HEK293 (cell line): ENCODE results near the gene MYOF.

Source experiments
- CTCF ChIA-PET: fragments of 350-600 bp; formaldehyde crosslinking; extraction: SDS; loops from one replicate; lab custom pipeline; 2021; ENCODE audit warnings: antibody characterized with exemption; lab: Yijun Ruan, JAX
- POLR2A ChIA-PET: fragments of 300-600 bp; formaldehyde crosslinking; extraction: SDS; loops from one replicate; lab custom pipeline; 2020; ENCODE audit warnings: antibody characterized with exemption, inconsistent platforms; lab: Yijun Ruan, JAX
- H3K27ac ChIP-seq: fragments of 200-500 bp; sonication (Bioruptor generic); 2 replicates; pipeline ENCODE4 v1.5.1; 2014; ENCODE audit warnings: low read depth, low read length, control low read depth, inconsistent platforms; ENCODE audit errors: extremely low read depth
- H3K36me3 ChIP-seq, 2 experiments: fragments of 200-500 bp in 1 of 2; sonication (Bioruptor generic) in 1 of 2; 1 replicate in 1 of 2; 2 replicates in 1 of 2; pipeline ENCODE4 v1.5.1; 2014 to 2017; ENCODE audit warnings: inconsistent platforms in 2 of 2, low read length in 2 of 2; ENCODE audit not compliant: control insufficient read depth in 2 of 2, insufficient read depth in 1 of 2
- H3K4me1 ChIP-seq: fragments of 200-500 bp; sonication (Bioruptor generic); 2 replicates; pipeline ENCODE4 v1.5.1; 2014; ENCODE audit warnings: mild to moderate bottlenecking, low read length, inconsistent platforms; ENCODE audit not compliant: control insufficient read depth, insufficient read depth
- H3K4me3 ChIP-seq: 2 replicates; pipeline ENCODE4 v1.5.1; 2011; ENCODE audit warnings: low read depth, mild to moderate bottlenecking, control low read depth, low read length, moderate library complexity
- H3K9me3 ChIP-seq: fragments of 200-500 bp; sonication (Bioruptor generic); 2 replicates; pipeline ENCODE4 v1.5.1; 2014; ENCODE audit warnings: low read depth, low read length, inconsistent platforms; ENCODE audit not compliant: control insufficient read depth, insufficient read depth
- BCL11A ChIP-seq: fragments of 450-650 bp; formaldehyde crosslinking; IDR thresholded peaks from 2 replicates; pipeline ENCODE4 v1.5.1; 2016; ENCODE audit warnings: low read depth, missing biosample characterization, missing genetic modification characterization
- CTCF ChIP-seq: fragments of 450-650 bp; formaldehyde crosslinking; IDR thresholded peaks from 2 replicates; pipeline ENCODE4 v1.5.1; 2016; ENCODE audit warnings: missing biosample characterization, missing genetic modification characterization
- GLIS1 ChIP-seq: fragments of 450-650 bp; formaldehyde crosslinking; IDR thresholded peaks from 2 replicates; pipeline ENCODE4 v1.5.1; 2016; ENCODE audit warnings: missing biosample characterization, missing genetic modification characterization
- HOXD13 ChIP-seq: sonication (generic); formaldehyde crosslinking; IDR thresholded peaks from 2 replicates; pipeline ENCODE4 v1.8.0; 2022; ENCODE audit warnings: missing genetic modification reagents, borderline replicate concordance
- IKZF3 ChIP-seq: fragments of 450-650 bp; IDR thresholded peaks from 2 replicates; pipeline ENCODE4 v1.5.0; 2018; ENCODE audit warnings: missing biosample characterization, mild to moderate bottlenecking, missing genetic modification characterization, moderate library complexity
- KLF16 ChIP-seq: fragments of 450-650 bp; formaldehyde crosslinking; IDR thresholded peaks from 2 replicates; pipeline ENCODE4 v1.5.1; 2017; ENCODE audit warnings: missing biosample characterization, missing genetic modification characterization
- KLF17 ChIP-seq: fragments of 450-650 bp; formaldehyde crosslinking; IDR thresholded peaks from 2 replicates; pipeline ENCODE4 v1.5.1; 2016; ENCODE audit warnings: missing biosample characterization, missing genetic modification characterization
- PRDM1 ChIP-seq: fragments of 450-650 bp; formaldehyde crosslinking; IDR thresholded peaks from 2 replicates; pipeline ENCODE4; 2016; ENCODE audit warnings: missing biosample characterization, missing genetic modification characterization
- SCRT2 ChIP-seq: fragments of 450-650 bp; formaldehyde crosslinking; IDR thresholded peaks from 2 replicates; pipeline ENCODE4 v1.5.1; 2016; ENCODE audit warnings: missing biosample characterization, missing genetic modification characterization
- SP2 ChIP-seq: fragments of 450-650 bp; formaldehyde crosslinking; IDR thresholded peaks from 2 replicates; pipeline ENCODE4 v1.5.1; 2016; ENCODE audit warnings: missing biosample characterization, missing genetic modification characterization
- SP7 ChIP-seq: fragments of 450-650 bp; formaldehyde crosslinking; IDR thresholded peaks from 2 replicates; pipeline ENCODE4 v1.5.1; 2016; ENCODE audit warnings: missing biosample characterization, missing genetic modification characterization
- ZBTB10 ChIP-seq: fragments of 450-650 bp; formaldehyde crosslinking; IDR thresholded peaks from 2 replicates; pipeline ENCODE4 v1.5.1; 2016; ENCODE audit warnings: missing biosample characterization, missing genetic modification characterization
- ZBTB17 ChIP-seq: fragments of 450-650 bp; formaldehyde crosslinking; IDR thresholded peaks from 2 replicates; pipeline ENCODE4 v1.5.1; 2016; ENCODE audit warnings: missing biosample characterization, missing genetic modification characterization
- ZBTB49 ChIP-seq: fragments of 450-650 bp; formaldehyde crosslinking; IDR thresholded peaks from 2 replicates; pipeline ENCODE4 v1.5.1; 2016; ENCODE audit warnings: missing biosample characterization, missing genetic modification characterization, low read depth
- ZNF140 ChIP-seq: fragments of 450-650 bp; formaldehyde crosslinking; IDR thresholded peaks from 2 replicates; pipeline ENCODE4 v1.5.1; 2016; ENCODE audit warnings: missing biosample characterization, missing genetic modification characterization
- ZNF155 ChIP-seq: fragments of 450-650 bp; formaldehyde crosslinking; IDR thresholded peaks from 2 replicates; pipeline ENCODE4 v1.5.1; 2016; ENCODE audit warnings: missing biosample characterization, missing genetic modification characterization
- ZNF350 ChIP-seq: fragments of 450-650 bp; formaldehyde crosslinking; IDR thresholded peaks from 2 replicates; pipeline ENCODE4 v1.5.0; 2017; ENCODE audit warnings: missing biosample characterization, mild to moderate bottlenecking, missing genetic modification characterization
- ZNF366 ChIP-seq: fragments of 450-650 bp; formaldehyde crosslinking; conservative IDR thresholded peaks from 2 replicates; pipeline ENCODE4 v1.5.1; 2016; ENCODE audit warnings: missing biosample characterization, missing genetic modification characterization
- ZNF426 ChIP-seq: fragments of 450-650 bp; formaldehyde crosslinking; IDR thresholded peaks from 2 replicates; pipeline ENCODE4 v1.5.1; 2017; ENCODE audit warnings: missing biosample characterization, missing genetic modification characterization, mild to moderate bottlenecking, inconsistent platforms, moderate library complexity
- ZNF549 ChIP-seq: fragments of 450-650 bp; IDR thresholded peaks from 2 replicates; pipeline ENCODE4 v1.5.1; 2018; ENCODE audit warnings: missing biosample characterization, missing genetic modification characterization, mild to moderate bottlenecking, inconsistent platforms, moderate library complexity
- ZNF670 ChIP-seq: fragments of 450-650 bp; formaldehyde crosslinking; IDR thresholded peaks from 2 replicates; pipeline ENCODE4 v1.5.1; 2016; ENCODE audit warnings: missing biosample characterization, missing genetic modification characterization, low read depth
- ZNF776 ChIP-seq: fragments of 450-650 bp; formaldehyde crosslinking; IDR thresholded peaks from 2 replicates; pipeline ENCODE4 v1.5.0; 2017; ENCODE audit warnings: missing biosample characterization, missing genetic modification characterization, borderline replicate concordance

Gene MYOF

GRCh38 chr10:93337309-93337721 lies 144.8 kb downstream of the MYOF start (continued):
- TF ChIP-seq SP2 (no peak), ZNF155 (tag by site-specific recombination) (no peak), KLF16 (no peak), ZNF670 (tag by site-specific recombination) (no peak), ZBTB10 (tag by site-specific recombination) (no peak), BCL11A (tag by site-specific recombination) (no peak)

- TF ChIP-seq ZNF426 (tag by site-specific recombination) = no peak
- TF ChIP-seq ZNF366 (tag by site-specific recombination) = peak; percentile 94
- TF ChIP-seq PRDM1 = 0 out of 2 replicates have a peak, but pooled peaks have one; percentile 28
- no peaks in the 10 kb centered on the region for H3K9me3 ChIP-seq
- H3K27ac ChIP-seq = no peak overlapping the region
- POLR2A ChIA-PET = no interaction called here
- no peaks in the 10 kb centered on the region for H3K4me1 ChIP-seq
- CTCF ChIA-PET = interaction anchor here (2.4 to 4.0 kb wide), 2 partner anchors 13 to 17 kb away, joined by 10 to 16 read pairs; no protein-coding TSS in a partner anchor
- no peaks in the 10 kb centered on the region for H3K36me3 ChIP-seq
- H3K4me3 ChIP-seq = no peak overlapping the region
These were observed 145.5 kb downstream of the MYOF start for GRCh38 chr10:93336678-93337077.

GRCh38 chr10:93336110-93336509 lies 146.0 kb downstream of the MYOF start:
- ChIA-PET CTCF (no interaction called here), POLR2A (no interaction called here)

GRCh38 chr10:93334901-93335327 lies 147.2 kb downstream of the MYOF start:
- ChIA-PET CTCF (no interaction called here), POLR2A (no interaction called here)
- Histone ChIP-seq H3K27ac (no peak overlapping the region), H3K4me1 (no peaks in the 10 kb centered on the region), H3K9me3 (no peaks in the 10 kb centered on the region), H3K36me3 (no peaks in the 10 kb centered on the region), H3K4me3 (no peak overlapping the region)
- TF ChIP-seq CTCF (tag by site-specific recombination) = no peak
- no peak for TF ChIP-seq IKZF3 (tag by site-specific recombination)
- TF ChIP-seq ZNF776 (tag by site-specific recombination) = no peak
- TF ChIP-seq KLF17 = peak; percentile 28; the same call in 1 of the 2 replicates
- peak; percentile 18; the same call in 1 of the 2 replicates for TF ChIP-seq GLIS1
- no peak for TF ChIP-seq ZNF140
- TF ChIP-seq SCRT2 (tag by site-specific recombination) = peak; percentile 64
- TF ChIP-seq HOXD13 (CRISPR knock-in tag) = no peak
- peak; percentile 37; the same call in 1 of the 2 replicates for TF ChIP-seq PRDM1
- TF ChIP-seq ZBTB17 (tag by site-specific recombination) = peak; percentile 84
- no peak for TF ChIP-seq KLF16
- TF ChIP-seq SP7 (tag by site-specific recombination) = 0 out of 2 replicates have a peak, but pooled peaks have one; percentile 42

More at GRCh38 chr10:93336110-93336509, 146.0 kb downstream of the MYOF start:
- no peak overlapping the region for H3K27ac ChIP-seq
- H3K4me1 ChIP-seq = no peaks in the 10 kb centered on the region
- H3K4me3 ChIP-seq = no peak overlapping the region
- H3K9me3 ChIP-seq = no peaks in the 10 kb centered on the region
- no peaks in the 10 kb centered on the region for H3K36me3 ChIP-seq
- TF ChIP-seq ZNF549 (tag by site-specific recombination) (no peak), ZNF350 (no peak), ZBTB49 (no peak)
